H7 (cell line): ENCODE data around the gene SPNS2. TPM values are rescaled to one million over a fixed set of nuclear protein-coding genes. Genes with fewer than 3 reads are reported as not detected.

Source experiments
- DNase-seq: peaks from one replicate; pipeline ENCODE4 v3.0.0; 2012
- H3K27me3 ChIP-seq: 2 replicates; pipeline ENCODE4 v1.6.0; 2011; ENCODE audit warnings: mild to moderate bottlenecking, low read length; ENCODE audit not compliant: control insufficient read depth, insufficient read depth
- H3K36me3 ChIP-seq: replicated peaks from 2 replicates; pipeline ENCODE4 v1.5.1; 2011; ENCODE audit warnings: low read length; ENCODE audit not compliant: control insufficient read depth, insufficient read depth
- H3K4me3 ChIP-seq: 2 replicates; pipeline ENCODE4 v1.5.1; 2011; ENCODE audit warnings: low read depth, mild to moderate bottlenecking, control low read depth, low read length, moderate library complexity; ENCODE audit not compliant: insufficient read depth
- total RNA-seq: library from RNA; depleted of rRNA; stranded (reverse); fragments of >200 nt; shearing (Covaris generic); gene quantifications from 2 replicates; pipeline ENCODE4 v1.2.3, GENCODE V29; 2014

Gene SPNS2
- total RNA-seq, 1 experiment from 2014 or later = 2.1 TPM

DNA sequence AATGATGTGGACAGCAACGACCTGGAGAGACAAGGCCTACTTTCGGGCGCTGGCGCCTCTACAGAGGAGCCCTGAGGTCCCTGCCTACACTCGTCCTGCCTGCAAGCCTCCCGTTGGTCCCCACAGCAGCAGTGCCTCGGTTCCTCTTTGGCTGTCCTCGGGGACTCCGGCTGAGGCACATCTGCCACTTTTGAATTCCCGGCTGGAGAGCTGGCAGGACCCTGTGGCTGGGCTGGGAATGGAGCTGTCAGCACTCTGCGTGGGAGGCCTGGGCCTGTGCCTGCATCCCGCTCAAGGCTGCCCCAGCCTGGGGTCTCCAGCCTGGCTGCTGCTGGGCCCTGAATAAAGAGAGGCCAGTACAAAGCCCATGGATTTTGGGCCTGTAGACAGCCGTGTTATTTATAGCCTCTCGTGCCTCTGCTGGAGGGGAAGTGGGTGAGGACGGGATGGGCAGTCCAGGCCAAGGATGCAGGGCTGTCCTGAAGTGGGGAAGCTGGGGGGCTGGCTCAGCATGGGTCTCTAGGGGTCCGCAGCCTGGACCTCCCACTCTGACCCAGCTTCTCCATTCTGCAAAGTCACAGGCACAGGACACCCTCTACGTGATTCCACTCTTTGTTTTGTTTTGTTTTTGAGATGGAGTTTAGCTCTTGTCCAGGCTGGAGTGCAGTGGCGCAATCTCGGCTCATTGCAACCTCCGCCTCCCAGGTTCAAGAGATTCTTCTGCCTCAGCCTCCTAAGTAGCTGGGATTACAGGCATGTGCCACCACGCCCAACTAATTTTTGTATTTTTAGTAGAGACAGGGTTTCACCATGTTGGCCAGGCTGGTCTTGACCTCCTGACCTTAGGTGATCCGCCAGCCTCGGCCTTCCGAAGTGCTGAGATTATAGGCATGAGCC lies 10.6 kb upstream of the SPNS2 start:
- H3K27me3 ChIP-seq = no peaks in the 10 kb centered on the region; the same call in 1 of the 2 replicates
- no peaks in the 10 kb centered on the region for H3K36me3 ChIP-seq
- DNase-seq = no peak
- H3K4me3 ChIP-seq = no peak overlapping the region

DNA sequence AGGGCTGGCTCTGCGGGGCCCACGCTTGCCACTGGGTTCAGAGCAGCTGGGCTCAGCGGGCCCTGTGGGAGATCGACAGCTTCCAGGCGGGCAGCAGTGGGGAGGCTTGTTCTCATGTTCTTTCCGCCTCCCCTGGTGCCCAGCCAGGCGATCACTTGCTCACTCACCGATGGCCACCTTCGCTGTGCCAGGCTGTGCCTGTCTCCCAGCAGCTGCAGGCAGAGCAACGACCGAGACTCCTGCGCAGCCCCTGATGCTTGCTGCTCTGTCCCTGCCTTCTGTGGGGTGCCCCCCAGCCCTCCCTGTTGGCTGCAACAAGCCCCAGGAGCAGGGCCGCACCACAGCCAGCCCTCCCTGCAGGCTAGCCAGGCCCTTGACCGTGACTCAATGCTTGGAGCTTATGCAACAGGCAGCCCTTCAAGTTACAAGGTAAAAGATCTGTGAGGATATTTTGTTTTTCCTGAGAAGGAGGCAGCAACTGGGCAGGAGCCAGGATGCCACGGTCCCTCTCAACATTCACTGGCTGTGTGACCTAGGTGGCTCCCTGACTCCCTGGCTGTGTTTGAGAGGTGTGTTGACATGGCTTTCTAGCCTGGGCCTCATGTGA lies 9.6 kb upstream of the SPNS2 start:
- Histone ChIP-seq H3K4me3 (no peak overlapping the region), H3K27me3 (no peaks in the 10 kb centered on the region; the same call in 1 of the 2 replicates), H3K36me3 (no peaks in the 10 kb centered on the region)
- DNase-seq = no peak

GRCh38 chr17:4490109-4490591 lies 8.5 kb upstream of the SPNS2 start:
- H3K36me3 ChIP-seq = no peaks in the 10 kb centered on the region
- no peaks in the 10 kb centered on the region; the same call in 1 of the 2 replicates for H3K27me3 ChIP-seq
- no peak overlapping the region for H3K4me3 ChIP-seq
- DNase-seq = no peak

- Histone ChIP-seq H3K4me3 (no peak overlapping the region), H3K36me3 (no peaks in the 10 kb centered on the region), H3K27me3 (no peaks in the 10 kb centered on the region; the same call in 1 of the 2 replicates)
- DNase-seq = no peak
Observed at GRCh38 chr17:4490637-4491061, 8.0 kb upstream of the SPNS2 start.

DNA sequence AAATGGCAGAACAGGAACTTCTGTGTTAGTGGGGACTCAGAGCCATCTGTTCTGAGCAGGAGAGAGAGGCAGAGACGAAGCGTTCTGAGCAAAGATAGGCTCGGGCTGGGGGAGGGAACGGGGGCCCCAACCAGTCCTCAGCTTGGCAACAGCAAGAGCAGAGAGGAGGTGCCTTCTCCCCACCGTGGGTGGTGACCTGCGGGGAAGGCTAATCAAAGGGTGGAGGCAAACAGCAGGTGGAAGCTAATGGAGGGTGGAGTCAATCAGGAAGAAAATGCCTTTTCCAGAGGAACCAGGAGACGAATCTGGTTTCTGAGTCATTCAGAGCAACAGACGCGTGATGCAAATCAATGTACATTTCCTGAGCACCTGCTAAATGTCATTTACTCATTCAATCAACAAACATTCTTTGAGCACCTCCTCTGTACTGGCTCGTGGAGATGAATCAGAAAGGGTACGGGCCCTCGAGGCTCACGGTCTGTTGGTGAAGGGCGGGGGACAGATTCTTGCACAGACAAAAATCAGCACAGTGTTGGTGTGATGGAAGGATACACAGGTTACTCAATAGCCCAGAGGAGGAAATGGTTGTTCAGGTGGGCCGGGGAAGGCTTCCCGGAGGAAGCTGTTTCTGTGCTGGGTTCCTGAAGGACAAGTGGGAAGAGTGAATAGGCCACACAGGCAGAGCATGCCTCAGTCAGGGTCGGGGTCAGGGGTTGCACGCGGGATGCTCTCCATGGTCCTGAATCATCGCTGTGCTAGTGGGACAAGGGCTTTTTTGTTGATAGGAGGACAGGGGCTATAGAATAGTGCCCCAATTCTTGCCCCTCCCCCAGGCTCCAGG lies 5.7 kb upstream of the SPNS2 start:
- peak; percentile 95 for DNase-seq
- H3K36me3 ChIP-seq = no peaks in the 10 kb centered on the region
- H3K4me3 ChIP-seq = no peak overlapping the region
- peaks cover 14% of the 10 kb centered on the region for H3K27me3 ChIP-seq

DNA sequence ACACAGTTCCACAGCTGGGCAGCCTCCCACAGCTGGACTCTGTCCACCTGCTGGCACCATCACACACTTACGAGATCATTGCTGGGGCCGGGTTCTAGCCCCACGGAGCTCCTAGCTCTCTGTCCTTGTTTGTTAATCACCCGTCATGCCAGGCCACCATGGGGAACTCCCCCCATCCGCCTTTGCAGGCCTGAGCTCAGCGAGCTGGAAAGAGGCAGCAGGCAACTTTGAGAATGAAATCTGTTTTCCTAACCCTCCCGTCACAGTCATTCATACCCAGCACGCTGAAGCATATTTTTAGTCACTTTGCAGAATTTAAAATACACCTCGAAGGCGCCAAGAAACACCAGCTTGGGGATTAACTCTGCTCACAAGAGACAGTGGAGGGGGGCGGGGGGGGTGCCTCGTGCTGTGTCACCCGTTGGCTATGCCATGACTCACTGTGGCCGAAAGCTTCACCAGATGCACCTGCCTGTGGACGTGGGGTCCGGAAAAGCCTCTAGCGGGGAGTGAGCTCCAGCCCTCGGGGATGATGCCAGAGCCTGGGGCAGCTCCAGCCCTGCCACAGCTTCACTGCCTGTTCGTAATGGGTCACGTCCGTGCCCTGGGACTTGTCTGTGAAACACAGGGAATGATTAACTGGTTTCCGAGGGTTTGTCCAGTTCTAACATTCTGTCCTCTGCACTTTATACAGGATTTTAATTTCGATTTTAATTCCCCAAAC lies 1.4 kb upstream of the SPNS2 start:
- Histone ChIP-seq H3K36me3 (no peaks in the 10 kb centered on the region), H3K4me3 (no peak overlapping the region), H3K27me3 (peaks cover 45% of the 10 kb centered on the region)
- no peak for DNase-seq

DNA sequence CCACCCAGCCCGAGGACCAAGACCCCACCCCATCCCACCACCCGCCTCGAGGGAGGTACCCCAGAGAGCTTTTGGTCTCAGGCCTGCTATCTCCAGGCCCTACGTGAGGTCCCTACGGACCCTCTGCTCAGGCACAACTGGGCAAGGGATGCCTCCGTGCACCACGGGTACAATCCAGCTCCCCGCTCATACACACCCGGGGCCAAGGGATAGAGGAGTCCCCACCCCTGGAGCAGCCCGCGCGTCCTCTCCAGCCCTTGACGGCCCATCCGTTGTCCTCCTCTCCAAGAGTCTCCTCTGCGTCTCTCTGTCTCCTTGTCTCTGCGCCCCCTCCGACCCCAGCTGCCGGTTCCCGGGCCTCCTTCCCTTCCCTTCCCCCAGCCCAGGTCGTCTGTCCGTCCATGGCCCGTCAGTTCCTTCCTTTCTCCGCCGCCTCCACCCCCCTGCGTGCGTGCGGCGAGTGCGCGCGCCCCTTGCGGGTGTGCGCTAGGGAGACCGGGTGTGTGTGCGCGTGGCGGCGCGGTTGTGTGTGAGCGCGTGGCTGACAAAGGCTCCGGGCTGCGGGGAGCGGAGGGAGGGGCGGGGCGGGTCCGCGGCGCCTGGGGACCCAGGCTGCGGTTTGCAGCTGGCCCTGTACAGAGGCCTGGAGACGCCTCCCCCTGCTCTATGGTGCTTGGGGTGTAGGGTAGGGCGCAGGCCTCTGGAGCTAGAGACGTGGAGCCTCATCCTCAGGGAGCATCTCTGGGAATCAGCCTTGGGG lies 930 bp downstream of the SPNS2 start:
- no peaks in the 10 kb centered on the region for H3K36me3 ChIP-seq
- peaks cover 45% of the 10 kb centered on the region for H3K27me3 ChIP-seq
- peak; percentile 89 for DNase-seq
- H3K4me3 ChIP-seq = peak overlapping the region; percentile 45

DNA sequence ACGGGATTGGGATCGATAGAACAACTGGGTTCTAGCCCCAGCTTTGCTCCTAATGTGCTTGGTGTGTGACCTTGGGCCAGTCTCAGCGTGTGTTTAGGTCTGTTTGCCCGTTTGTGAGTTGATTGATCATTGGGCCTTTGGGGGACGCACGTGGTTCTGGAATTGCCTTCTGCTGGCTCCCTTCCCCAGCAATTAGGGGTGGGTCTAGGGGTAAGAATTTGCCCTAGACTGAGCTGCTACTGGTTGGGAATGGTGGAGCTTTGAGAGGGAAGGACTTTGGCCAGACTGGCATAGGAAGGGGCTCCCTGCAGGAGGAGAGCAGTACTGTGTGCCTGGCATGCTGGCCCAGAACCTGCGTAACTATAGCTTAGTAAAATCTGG lies 1.5 kb downstream of the SPNS2 start:
- Histone ChIP-seq H3K36me3 (no peaks in the 10 kb centered on the region), H3K27me3 (peaks cover 45% of the 10 kb centered on the region), H3K4me3 (peak overlapping the region; percentile 45; the same call in 1 of the 2 replicates)
- no peak for DNase-seq

DNA sequence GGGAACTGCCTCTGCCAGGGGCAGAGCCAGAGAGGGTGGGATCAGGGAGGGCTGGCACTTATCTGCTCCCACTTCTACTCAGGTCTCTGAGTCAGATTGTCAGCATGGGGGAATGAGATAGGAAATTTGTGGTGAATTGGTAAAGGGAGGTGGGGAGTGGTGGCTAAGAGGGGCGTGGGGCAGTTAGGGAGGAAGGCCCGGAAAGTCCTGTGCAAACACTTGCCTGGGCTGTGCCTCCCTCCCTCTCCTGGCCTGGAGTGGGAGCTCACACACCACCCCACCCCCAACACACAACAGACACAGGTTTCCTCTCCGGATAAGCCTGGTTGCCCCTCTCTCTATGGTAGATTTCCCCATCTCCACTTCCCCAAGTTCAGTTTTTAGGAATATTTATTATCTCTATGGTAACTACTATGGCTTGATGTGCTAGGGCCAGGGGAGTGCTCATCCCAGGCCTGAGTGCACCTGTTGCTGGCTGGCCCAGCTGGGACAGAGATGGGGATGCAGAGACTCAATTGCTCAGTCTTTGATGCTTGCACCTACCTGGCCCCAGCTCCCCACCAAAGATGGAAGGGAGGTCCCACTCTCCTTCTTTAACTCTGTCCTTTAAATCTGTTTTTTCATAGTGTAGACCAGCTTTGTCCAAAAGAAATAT lies 2.7 kb downstream of the SPNS2 start:
- DNase-seq = no peak
- peaks cover 45% of the 10 kb centered on the region for H3K27me3 ChIP-seq
- no peaks in the 10 kb centered on the region for H3K36me3 ChIP-seq
- no peak overlapping the region for H3K4me3 ChIP-seq

DNA sequence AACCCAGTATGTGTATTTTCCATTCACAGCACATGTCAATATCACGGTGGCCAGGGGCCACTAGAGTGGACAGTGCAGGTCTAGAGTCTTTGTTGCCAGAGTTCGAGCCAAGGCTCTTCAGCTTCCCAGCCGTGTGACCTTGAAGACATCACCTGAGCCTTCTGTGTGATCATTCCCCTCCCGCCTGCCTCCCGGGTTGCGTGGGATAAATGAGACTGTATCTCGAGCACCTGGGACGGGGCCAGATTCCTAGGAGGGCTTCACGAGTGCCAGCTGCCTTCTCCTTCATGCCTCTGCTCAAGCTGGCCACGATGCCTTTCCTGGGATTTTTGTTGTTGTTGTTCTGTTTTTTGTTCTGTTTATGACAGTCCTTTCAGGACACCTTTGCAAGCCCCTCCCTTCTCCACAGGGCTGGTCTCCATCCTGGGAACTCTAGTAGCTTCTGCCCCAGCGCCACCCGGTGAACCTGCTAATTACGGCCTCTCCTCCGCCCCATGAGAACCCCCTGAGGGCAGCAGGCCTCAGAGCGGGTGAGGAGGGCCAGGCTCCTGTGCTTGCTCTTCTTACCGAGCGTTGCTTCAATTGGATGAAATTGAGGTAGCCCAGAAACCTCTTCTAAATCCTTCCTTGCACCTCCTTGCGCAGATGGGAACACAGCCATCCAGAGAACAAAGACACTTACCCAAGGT lies 3.9 kb downstream of the SPNS2 start:
- H3K27me3 ChIP-seq = peaks cover 34% of the 10 kb centered on the region
- no peak for DNase-seq
- no peaks in the 10 kb centered on the region for H3K36me3 ChIP-seq
- H3K4me3 ChIP-seq = no peak overlapping the region

DNA sequence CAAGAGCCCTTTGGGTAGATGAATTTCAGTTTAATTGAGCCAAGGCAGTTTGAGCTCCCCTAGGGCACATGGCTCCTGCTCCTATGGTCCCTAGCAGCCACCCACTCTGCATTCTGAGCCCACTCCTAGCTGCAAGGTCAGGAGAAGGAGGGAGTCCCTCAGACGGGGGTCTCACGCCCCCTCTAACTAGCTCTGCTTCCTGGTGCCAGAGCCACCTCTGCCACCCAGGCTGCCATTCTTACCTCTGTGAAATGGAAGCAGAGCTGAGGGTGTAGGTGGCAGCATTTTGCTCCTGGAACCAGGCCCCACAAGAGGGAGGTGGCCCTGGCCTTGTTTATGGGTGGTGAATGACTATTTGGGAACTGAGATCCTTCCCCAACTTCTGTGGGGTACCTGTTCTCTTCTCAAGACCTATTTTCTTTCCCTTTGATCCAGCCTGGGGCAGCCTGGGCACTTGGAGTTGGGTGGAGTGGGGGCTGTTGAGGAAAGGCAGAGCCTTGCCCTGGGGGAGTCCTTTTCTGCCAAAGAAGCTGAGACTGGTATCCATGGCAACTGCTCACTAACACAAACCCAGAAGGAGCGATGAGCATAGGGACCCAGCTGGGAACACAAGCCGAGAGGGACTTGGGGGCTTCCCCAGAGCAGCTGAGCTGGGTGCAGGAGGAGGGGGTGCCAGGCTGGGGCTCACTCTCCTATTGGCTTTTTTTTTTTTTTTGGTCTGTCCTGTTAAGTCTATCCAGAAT lies 4.8 kb downstream of the SPNS2 start:
- no peak for DNase-seq
- Histone ChIP-seq H3K36me3 (no peaks in the 10 kb centered on the region), H3K4me3 (no peak overlapping the region)

GRCh38 chr17:4504188-4504587 lies 5.5 kb downstream of the SPNS2 start:
- no peak for DNase-seq
- Histone ChIP-seq H3K27me3 (peaks cover 24% of the 10 kb centered on the region), H3K4me3 (no peak overlapping the region), H3K36me3 (no peaks in the 10 kb centered on the region)

More for the DNA sequence above, 4.8 kb downstream of the SPNS2 start:
- H3K27me3 ChIP-seq = peaks cover 26% of the 10 kb centered on the region
